PC-3 (cell line): ENCODE measurements around the gene PPT2. TPM values are rescaled to one million over a fixed set of nuclear protein-coding genes. Genes with fewer than 3 reads are reported as not detected.

ENCODE experiments used
- ATAC-seq: fragments of 200-7000 bp; cut with Tn5 transposase; 2 replicates; pipeline ENCODE4 v1.9.1; 2020; ENCODE audit warnings: mild to moderate bottlenecking, moderate library complexity
- BruUV-seq: library from RNA; stranded (reverse); fragments of 400-500 nt; replicated peaks from 2 replicates; lab custom pipeline; 2021; lab: Mats Ljungman, UMichigan
- CTCF ChIA-PET: fragments of 300-600 bp; sonication (Branson Sonifier 250); formaldehyde crosslinking; loops from one replicate; lab custom pipeline; 2022; ENCODE audit warnings: antibody characterized with exemption; lab: Charles Lee
- POLR2A ChIA-PET: fragments of 300-600 bp; sonication (Branson Sonifier 250); formaldehyde crosslinking; loops from one replicate; lab custom pipeline; 2022; ENCODE audit warnings: antibody characterized with exemption; ENCODE audit not compliant: unreplicated experiment; lab: Charles Lee
- DNase-seq: peaks from one replicate; pipeline ENCODE4 v3.0.0-alpha.2; 2015
- H2AFZ ChIP-seq: fragments of 300-600 bp; sonication (generic); 2 replicates; pipeline ENCODE4 v1.6.0; 2016; ENCODE audit warnings: antibody characterized with exemption, low read length
- H3F3A ChIP-seq: fragments of 300-600 bp; sonication (generic); one replicate; pipeline ENCODE4 v1.6.0; 2017; ENCODE audit warnings: antibody characterized with exemption, low read length, control low read depth, mild to moderate bottlenecking; ENCODE audit not compliant: unreplicated experiment
- H3K27ac ChIP-seq: fragments of 300-600 bp; sonication (generic); 2 replicates; pipeline ENCODE4 v1.5.1; 2016; ENCODE audit warnings: mild to moderate bottlenecking, low read length
- H3K27me3 ChIP-seq: fragments of 300-600 bp; sonication (generic); 2 replicates; pipeline ENCODE4 v1.6.1; 2016; ENCODE audit warnings: low read length, mixed read lengths
- H3K36me3 ChIP-seq: fragments of 300-600 bp; sonication (generic); 2 replicates; pipeline ENCODE4 v1.6.1; 2016; ENCODE audit warnings: low read depth, mixed run types, low read length, mixed read lengths
- H3K4me1 ChIP-seq: fragments of 300-600 bp; sonication (generic); 2 replicates; pipeline ENCODE4 v1.5.1; 2016; ENCODE audit warnings: low read length; ENCODE audit not compliant: insufficient read depth
- H3K4me2 ChIP-seq: fragments of 300-600 bp; sonication (generic); 2 replicates; pipeline ENCODE4 v1.6.0; 2016; ENCODE audit warnings: low read length
- H3K4me3 ChIP-seq: fragments of 300-600 bp; sonication (generic); 2 replicates; pipeline ENCODE4 v1.5.1; 2016; ENCODE audit warnings: mild to moderate bottlenecking, low read length, mixed read lengths
- H3K79me2 ChIP-seq: fragments of 300-600 bp; sonication (generic); 2 replicates; pipeline ENCODE4 v1.6.1; 2017; ENCODE audit warnings: low read length, mixed read lengths
- H3K9ac ChIP-seq: fragments of 300-600 bp; sonication (generic); 2 replicates; pipeline ENCODE4 v1.6.0; 2016; ENCODE audit warnings: mild to moderate bottlenecking, low read length
- H3K9me2 ChIP-seq: fragments of 300-600 bp; sonication (generic); replicated peaks from 2 replicates; pipeline ENCODE4 v1.6.1; 2016; ENCODE audit warnings: mixed run types, low read length, mixed read lengths
- H3K9me3 ChIP-seq: fragments of 300-600 bp; sonication (generic); 2 replicates; pipeline ENCODE4 v1.6.1; 2016; ENCODE audit warnings: low read length, mixed read lengths
- H4K20me1 ChIP-seq: fragments of 300-600 bp; sonication (generic); 2 replicates; pipeline ENCODE4 v1.6.1; 2016; ENCODE audit warnings: low read length, mixed read lengths
- CTCF ChIP-seq: fragments of 300-600 bp; sonication (generic); conservative IDR thresholded peaks from 2 replicates; pipeline ENCODE4 v1.5.1; 2017; ENCODE audit warnings: antibody characterized with exemption, low read depth, mild to moderate bottlenecking, low read length
- EZH2 ChIP-seq: fragments of 300-600 bp; sonication (generic); IDR thresholded peaks from one replicate; pipeline ENCODE4 v1.6.1; 2017; ENCODE audit warnings: antibody characterized with exemption, mild to moderate bottlenecking, low read length; ENCODE audit not compliant: unreplicated experiment
- EZH2phosphoT487 ChIP-seq: fragments of 300-600 bp; sonication (generic); IDR thresholded peaks from 2 replicates; pipeline ENCODE4 v1.6.1; 2018; ENCODE audit warnings: mild to moderate bottlenecking, antibody characterized with exemption, low read length, borderline replicate concordance
- intact Hi-C: fragments of 100-400 bp; cut with micrococcal nuclease; formaldehyde crosslinking; loops from 2 replicates; pipeline ENCODE4 v1.9.0; 2023
- total RNA-seq: library from RNA; depleted of rRNA; stranded (reverse); fragments of >200 nt; gene quantifications from 2 replicates; pipeline ENCODE4 v1.2.3, GENCODE V29; 2014

Gene PPT2
- total RNA-seq, 1 experiment from 2014 or later = 30.8 TPM

- no peak for DNase-seq
- H2AFZ ChIP-seq = no peak overlapping the region
- intact Hi-C loops = no loop called here
- ChIA-PET CTCF (interaction anchor here (0.5 to 0.6 kb wide), 2 partner anchors 10 to 55 kb away, joined by 5 to 12 read pairs; partner anchors contain the start of gene NOTCH4), POLR2A (interaction anchor here (0.6 kb wide), 1 partner anchor 14 kb away, joined by 3 read pairs; no protein-coding TSS in a partner anchor)
- peaks cover 3% of the 10 kb centered on the region; the same call in 1 of the 2 replicates for H3K79me2 ChIP-seq
- H3K4me2 ChIP-seq = no peak overlapping the region
- no peaks in the 10 kb centered on the region for H3K4me1 ChIP-seq
- H3K27ac ChIP-seq = no peak overlapping the region
- no peaks in the 10 kb centered on the region for H3K9me2 ChIP-seq
- peaks cover 16% of the 10 kb centered on the region; the same call in 1 of the 2 replicates for H3K36me3 ChIP-seq
- H3K4me3 ChIP-seq = no peak overlapping the region
- no peak overlapping the region for H3K9ac ChIP-seq
- no TSS peak for BruUV-seq
- peak; percentile 29; the same call in 1 of the 2 replicates for ATAC-seq
- TF ChIP-seq EZH2 (no peak), EZH2phosphoT487 (no peak), CTCF (0 out of 2 replicates have a peak, but pooled peaks have one; percentile 12)
- H3K27me3 ChIP-seq = no peaks in the 10 kb centered on the region
- H3K9me3 ChIP-seq = no peaks in the 10 kb centered on the region
- H4K20me1 ChIP-seq = no peaks in the 10 kb centered on the region
- H3F3A ChIP-seq = no peaks in the 10 kb centered on the region
Measured at GRCh38 chr6:32168807-32169591, 15.1 kb downstream of the PPT2 start.

GRCh38 chr6:32170294-32170693 is 16.4 kb downstream of the PPT2 start:
- peaks cover 16% of the 10 kb centered on the region for H3K79me2 ChIP-seq
- no TSS peak for BruUV-seq
- no peaks in the 10 kb centered on the region for H3F3A ChIP-seq
- peaks cover 16% of the 10 kb centered on the region; the same call in 1 of the 2 replicates for H3K36me3 ChIP-seq
- ATAC-seq (no peak), DNase-seq (no peak)
- intact Hi-C loops = no loop called here
- H3K4me2 ChIP-seq = no peak overlapping the region
- no peaks in the 10 kb centered on the region for H3K9me3 ChIP-seq
- peaks cover 9% of the 10 kb centered on the region; the same call in 1 of the 2 replicates for H3K4me1 ChIP-seq
- H3K27ac ChIP-seq = no peak overlapping the region
- ChIA-PET CTCF (no interaction called here), POLR2A (no interaction called here)
- no peaks in the 10 kb centered on the region for H3K9me2 ChIP-seq
- no peak overlapping the region for H3K4me3 ChIP-seq
- H2AFZ ChIP-seq = no peak overlapping the region
- H4K20me1 ChIP-seq = no peaks in the 10 kb centered on the region
- H3K27me3 ChIP-seq = no peaks in the 10 kb centered on the region
- TF ChIP-seq EZH2 (no peak), CTCF (no peak), EZH2phosphoT487 (no peak)
- H3K9ac ChIP-seq = no peak overlapping the region

GRCh38 chr6:32171234-32171633 is 17.3 kb downstream of the PPT2 start:
- Histone ChIP-seq H4K20me1 (no peaks in the 10 kb centered on the region), H3K36me3 (peaks cover 16% of the 10 kb centered on the region; the same call in 1 of the 2 replicates), H3F3A (no peaks in the 10 kb centered on the region), H3K9me2 (no peaks in the 10 kb centered on the region), H3K4me2 (no peak overlapping the region), H3K4me3 (no peak overlapping the region), H3K79me2 (peaks cover 21% of the 10 kb centered on the region), H3K9ac (no peak overlapping the region), H3K27ac (no peak overlapping the region), H3K9me3 (no peaks in the 10 kb centered on the region), H2AFZ (no peak overlapping the region), H3K4me1 (peaks cover 11% of the 10 kb centered on the region), H3K27me3 (no peaks in the 10 kb centered on the region)
- intact Hi-C loops = no loop called here
- no TSS peak for BruUV-seq
- DNase-seq (no peak), ATAC-seq (no peak)
- POLR2A ChIA-PET = no interaction called here
- TF ChIP-seq CTCF (no peak), EZH2phosphoT487 (no peak), EZH2 (no peak)
- CTCF ChIA-PET = no interaction called here
